ENCODE results near the gene THRB.

THRB gene

DNA sequence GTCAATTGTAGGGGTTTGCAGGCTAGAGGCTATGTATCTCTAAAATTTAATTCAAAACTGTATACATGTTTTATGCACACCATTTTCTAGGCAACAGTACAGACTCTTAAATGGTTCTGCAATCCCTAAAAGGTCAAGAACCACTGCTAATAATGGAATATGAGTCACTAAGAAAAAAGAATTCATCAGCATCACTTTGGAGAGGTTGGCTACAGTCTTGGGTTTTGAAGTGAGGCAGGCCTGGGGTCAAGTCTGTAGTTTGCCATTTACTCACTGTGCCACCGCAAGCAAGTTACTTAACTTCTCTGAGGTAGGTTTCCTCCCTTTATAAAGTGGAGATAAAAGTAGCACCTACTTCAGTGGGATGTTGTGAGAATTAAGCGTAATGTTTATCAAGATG is 33.7 kb downstream of the THRB start:
- Histone ChIP-seq H3K9me3 (ENCODE audit: low read length) (no peaks in the 10 kb centered on the region), H3K27ac (ENCODE audit: low read depth, low read length) (no peak overlapping the region), H3K4me3 (ENCODE audit: low read depth in 1 of 2, low read length in 2 of 2) (no peak overlapping the region), H3K36me3 (ENCODE audit: insufficient read depth, low read length) (no peaks in the 10 kb centered on the region), H3K27me3 (ENCODE audit: control insufficient read depth in 1 of 2, insufficient read depth in 2 of 2, low read length in 2 of 2) (no peaks in the 10 kb centered on the region), H3K4me1 (ENCODE audit: insufficient read depth, low read length) (peaks cover 13% of the 10 kb centered on the region), H3K9ac (ENCODE audit: low read length) (no peak overlapping the region)

DNA sequence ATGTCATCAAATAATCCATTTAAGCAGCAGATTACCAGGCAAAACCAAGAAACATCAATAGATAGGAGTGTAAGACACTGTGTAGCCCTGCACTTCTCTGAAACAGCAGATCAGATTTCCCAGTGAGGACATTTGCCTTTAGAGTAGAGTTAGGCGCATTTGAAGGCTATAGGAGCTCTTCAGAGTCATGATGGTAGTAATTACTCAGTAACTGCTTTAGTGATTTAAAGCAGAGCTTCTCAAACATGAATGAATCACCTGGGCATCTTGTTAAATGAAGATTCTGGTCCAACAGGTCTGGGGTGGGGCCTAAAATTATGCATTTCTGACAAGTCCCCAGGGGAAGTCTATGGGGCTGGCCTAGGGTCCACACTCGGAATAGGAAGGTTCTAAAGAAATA is 36.9 kb downstream of the THRB start:
- Histone ChIP-seq H3K36me3 (ENCODE audit: insufficient read depth, low read length) (no peaks in the 10 kb centered on the region), H3K4me1 (ENCODE audit: insufficient read depth, low read length) (peaks cover 13% of the 10 kb centered on the region), H3K9me3 (ENCODE audit: low read length) (no peaks in the 10 kb centered on the region), H3K27me3 (ENCODE audit: control insufficient read depth in 1 of 2, insufficient read depth in 2 of 2, low read length in 2 of 2) (no peaks in the 10 kb centered on the region), H3K9ac (ENCODE audit: low read length) (no peak overlapping the region), H3K4me3 (ENCODE audit: low read depth in 1 of 2, low read length in 2 of 2) (no peak overlapping the region), H3K27ac (ENCODE audit: low read depth, low read length) (no peak overlapping the region)

DNA sequence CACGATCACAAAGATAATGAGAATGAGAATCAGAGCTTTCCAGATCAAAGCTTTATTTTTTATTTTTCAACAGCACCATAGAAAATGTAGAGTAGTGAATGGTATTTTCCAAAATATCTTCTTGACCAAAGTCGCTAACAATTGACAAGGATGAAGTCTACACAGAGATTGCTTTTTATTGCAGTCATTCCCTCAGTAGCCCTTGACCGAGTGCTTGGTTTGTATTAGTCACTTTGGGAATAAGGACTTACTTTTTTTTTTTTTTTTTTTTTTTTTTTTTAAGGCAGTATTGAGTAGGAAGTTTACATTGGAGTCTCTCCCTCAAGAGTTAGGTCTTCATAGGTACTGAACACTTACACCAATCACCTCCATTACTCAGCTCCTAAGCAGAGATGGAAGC is 39.8 kb downstream of the THRB start:
- Histone ChIP-seq H3K4me3 (ENCODE audit: low read depth in 1 of 2, low read length in 2 of 2) (no peak overlapping the region), H3K36me3 (ENCODE audit: insufficient read depth, low read length) (no peaks in the 10 kb centered on the region), H3K27ac (ENCODE audit: low read depth, low read length) (no peak overlapping the region), H3K9me3 (ENCODE audit: low read length) (no peaks in the 10 kb centered on the region), H3K27me3 (ENCODE audit: control insufficient read depth in 1 of 2, insufficient read depth in 2 of 2, low read length in 2 of 2) (no peaks in the 10 kb centered on the region), H3K9ac (ENCODE audit: low read length) (no peak overlapping the region), H3K4me1 (ENCODE audit: insufficient read depth, low read length) (no peaks in the 10 kb centered on the region)

DNA sequence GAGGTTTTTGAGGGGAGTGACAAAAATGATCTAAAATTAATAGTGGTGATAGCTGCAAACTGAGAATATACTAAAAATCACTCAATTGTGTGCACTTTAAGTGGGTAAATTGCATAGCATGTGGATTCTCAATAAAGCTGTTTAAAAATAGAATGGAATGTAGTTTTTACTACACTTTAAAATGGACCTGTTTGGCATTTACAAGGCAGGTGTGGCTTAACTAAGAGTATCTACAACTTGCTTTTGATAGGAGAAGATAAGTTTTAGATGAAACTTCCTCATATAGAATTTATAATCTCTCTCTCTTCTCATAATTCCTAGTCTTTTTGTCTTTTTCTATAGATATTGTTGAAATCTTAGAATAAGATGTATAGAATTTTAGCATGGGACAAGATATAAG is 40.3 kb downstream of the THRB start:
- no peaks in the 10 kb centered on the region for H3K9me3 ChIP-seq (ENCODE audit: low read length)
- H3K4me3 ChIP-seq (ENCODE audit: low read depth in 1 of 2, low read length in 2 of 2): no peak overlapping the region
- no peak overlapping the region for H3K27ac ChIP-seq (ENCODE audit: low read depth, low read length)
- no peaks in the 10 kb centered on the region for H3K36me3 ChIP-seq (ENCODE audit: insufficient read depth, low read length)
- no peak overlapping the region for H3K9ac ChIP-seq (ENCODE audit: low read length)
- H3K27me3 ChIP-seq (ENCODE audit: control insufficient read depth in 1 of 2, insufficient read depth in 2 of 2, low read length in 2 of 2): no peaks in the 10 kb centered on the region
- H3K4me1 ChIP-seq (ENCODE audit: insufficient read depth, low read length): no peaks in the 10 kb centered on the region

DNA sequence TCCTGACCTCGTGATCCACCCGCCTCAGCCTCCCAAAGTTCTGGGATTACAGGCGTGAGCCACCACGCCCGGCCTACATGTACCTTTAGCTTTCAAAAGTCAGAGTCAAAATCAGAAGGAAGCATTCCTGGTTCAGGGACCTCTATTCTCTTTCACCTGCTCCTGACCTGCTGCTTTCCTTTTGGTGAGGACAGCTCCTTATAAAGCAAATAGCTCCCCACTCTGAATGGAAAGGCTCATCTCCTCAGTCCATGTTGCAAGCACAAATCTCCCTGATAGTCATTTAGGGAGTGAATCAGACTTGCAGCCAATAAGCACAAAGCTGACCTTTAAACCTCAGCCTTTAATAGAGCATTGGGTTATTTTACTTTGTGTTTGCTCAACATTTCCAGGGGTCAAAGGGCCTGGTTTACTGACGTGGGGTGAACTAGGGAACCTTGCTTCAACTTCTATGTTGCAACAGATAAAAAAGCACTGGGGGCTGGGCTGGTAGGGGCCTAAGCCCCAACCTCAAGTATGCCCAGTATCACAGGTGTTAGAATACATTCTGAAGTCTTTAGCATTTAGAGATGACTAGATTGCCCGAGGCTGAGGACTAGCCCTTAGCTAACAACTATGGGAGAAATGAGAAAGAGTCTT is 43.1 kb downstream of the THRB start:
- Histone ChIP-seq H3K27ac (ENCODE audit: low read depth, low read length) (no peak overlapping the region), H3K4me3 (ENCODE audit: low read depth in 1 of 2, low read length in 2 of 2) (no peak overlapping the region), H3K4me1 (ENCODE audit: insufficient read depth, low read length) (no peaks in the 10 kb centered on the region)

DNA sequence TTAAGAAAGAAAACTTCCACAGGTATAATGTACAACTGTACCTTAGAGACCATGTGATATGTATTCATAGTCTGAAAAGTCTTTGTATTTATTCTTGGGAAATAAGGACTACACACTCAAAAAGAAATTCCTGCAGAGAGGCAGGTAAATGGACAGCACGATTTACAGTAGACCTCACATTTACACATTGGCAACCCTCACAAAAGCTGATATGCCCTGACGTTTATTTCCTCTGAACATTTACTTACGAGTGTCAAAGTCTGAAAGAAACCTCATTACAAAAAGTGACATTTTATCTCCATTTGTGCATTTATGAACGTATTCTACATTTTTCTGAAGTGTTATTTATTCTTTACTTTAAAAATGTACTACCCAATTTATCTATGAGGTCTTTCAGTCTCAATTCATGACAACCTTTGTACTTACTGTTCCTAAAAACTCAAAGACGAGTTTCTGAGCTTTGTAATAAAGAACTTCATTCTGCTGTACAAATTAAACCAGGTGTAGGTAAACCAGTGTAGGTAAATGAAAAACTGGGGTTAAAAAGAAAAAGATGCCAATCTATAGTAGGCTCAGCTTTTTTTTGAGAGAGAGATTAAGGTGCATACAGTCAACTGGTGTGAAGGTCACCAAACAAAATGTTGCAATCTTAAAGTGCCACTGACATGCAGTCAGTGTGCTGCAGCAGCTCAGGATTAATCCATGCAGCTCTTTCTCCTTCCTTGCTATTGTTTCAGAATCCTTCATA is 44.3 kb downstream of the THRB start:
- Histone ChIP-seq H3K9me3 (ENCODE audit: low read length) (no peaks in the 10 kb centered on the region), H3K36me3 (ENCODE audit: insufficient read depth, low read length) (no peaks in the 10 kb centered on the region), H3K27ac (ENCODE audit: low read depth, low read length) (no peak overlapping the region), H3K4me1 (ENCODE audit: insufficient read depth, low read length) (no peaks in the 10 kb centered on the region), H3K4me3 (ENCODE audit: low read depth in 1 of 2, low read length in 2 of 2) (no peak overlapping the region), H3K9ac (ENCODE audit: low read length) (no peak overlapping the region), H3K27me3 (ENCODE audit: control insufficient read depth in 1 of 2, insufficient read depth in 2 of 2, low read length in 2 of 2) (no peaks in the 10 kb centered on the region)

More for the DNA sequence above, 43.1 kb downstream of the THRB start:
- no peaks in the 10 kb centered on the region for H3K36me3 ChIP-seq (ENCODE audit: insufficient read depth, low read length)
- no peaks in the 10 kb centered on the region for H3K27me3 ChIP-seq (ENCODE audit: control insufficient read depth in 1 of 2, insufficient read depth in 2 of 2, low read length in 2 of 2)
- H3K9me3 ChIP-seq (ENCODE audit: low read length): no peaks in the 10 kb centered on the region
- no peak overlapping the region for H3K9ac ChIP-seq (ENCODE audit: low read length)

DNA sequence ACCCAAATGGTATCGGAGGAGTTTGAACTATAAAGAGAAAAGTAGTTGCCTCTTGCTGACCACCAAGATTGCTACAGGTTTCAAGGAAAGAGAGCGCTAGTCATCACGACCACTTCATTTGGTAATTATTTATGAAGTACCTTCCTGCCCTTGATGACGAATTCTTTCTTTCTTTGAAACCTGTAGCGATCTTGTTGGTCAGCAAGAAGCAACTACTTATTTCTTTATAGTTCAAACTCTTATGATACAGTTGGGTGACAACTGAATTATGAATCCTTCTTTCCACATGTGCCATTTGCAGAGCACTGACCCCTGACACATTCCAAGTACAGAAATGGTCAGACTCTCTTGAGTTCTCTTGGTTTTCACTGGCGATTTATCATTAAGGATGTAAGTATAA is 46.8 kb downstream of the THRB start:
- no peaks in the 10 kb centered on the region for H3K9me3 ChIP-seq (ENCODE audit: low read length)
- no peaks in the 10 kb centered on the region for H3K27me3 ChIP-seq (ENCODE audit: control insufficient read depth in 1 of 2, insufficient read depth in 2 of 2, low read length in 2 of 2)
- no peak overlapping the region for H3K27ac ChIP-seq (ENCODE audit: low read depth, low read length)
- H3K9ac ChIP-seq (ENCODE audit: low read length): no peak overlapping the region
- no peaks in the 10 kb centered on the region for H3K4me1 ChIP-seq (ENCODE audit: insufficient read depth, low read length)
- no peaks in the 10 kb centered on the region for H3K36me3 ChIP-seq (ENCODE audit: insufficient read depth, low read length)
- H3K4me3 ChIP-seq (ENCODE audit: low read depth in 1 of 2, low read length in 2 of 2): no peak overlapping the region

DNA sequence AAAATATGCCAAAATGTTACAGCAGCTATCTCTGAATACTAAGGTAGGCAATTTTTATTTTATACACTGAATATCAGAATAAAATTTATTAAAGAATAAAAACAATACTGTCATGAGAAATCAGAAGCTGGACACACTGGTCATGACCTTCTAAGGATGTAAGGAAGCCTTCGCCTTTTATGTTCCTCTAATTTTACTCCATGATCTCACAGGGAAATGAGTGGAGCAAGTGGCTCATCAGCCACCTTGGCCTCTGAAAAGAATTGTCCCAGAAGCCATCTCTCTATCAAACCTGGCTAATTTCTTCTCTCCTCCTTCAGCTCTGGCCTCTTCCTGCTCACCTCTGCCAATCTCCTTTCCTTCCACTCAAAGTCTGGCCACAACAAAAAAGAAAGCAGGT is 48.6 kb downstream of the THRB start:
- Histone ChIP-seq H3K4me3 (ENCODE audit: low read depth in 1 of 2, low read length in 2 of 2) (no peak overlapping the region), H3K27me3 (ENCODE audit: control insufficient read depth in 1 of 2, insufficient read depth in 2 of 2, low read length in 2 of 2) (no peaks in the 10 kb centered on the region), H3K36me3 (ENCODE audit: insufficient read depth, low read length) (no peaks in the 10 kb centered on the region), H3K27ac (ENCODE audit: low read depth, low read length) (no peak overlapping the region), H3K9ac (ENCODE audit: low read length) (no peak overlapping the region), H3K9me3 (ENCODE audit: low read length) (no peaks in the 10 kb centered on the region), H3K4me1 (ENCODE audit: insufficient read depth, low read length) (no peaks in the 10 kb centered on the region)

DNA sequence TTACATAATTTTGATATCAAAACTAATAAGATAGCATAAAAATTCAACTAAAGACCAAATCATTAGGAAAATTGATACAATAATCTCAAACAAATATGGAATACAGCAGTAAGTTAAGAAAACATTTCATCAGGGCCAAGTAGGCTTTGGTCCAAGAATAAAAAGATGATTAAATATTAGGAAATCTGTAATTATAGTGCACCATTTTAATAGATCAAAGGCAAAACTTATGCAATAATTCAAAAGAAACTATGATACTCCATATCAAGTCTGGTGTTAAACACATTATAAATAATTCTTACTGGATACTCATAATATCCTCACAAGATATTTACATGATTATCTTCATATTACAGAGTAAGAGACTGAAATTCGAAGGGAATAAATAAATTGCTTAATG is 51.2 kb downstream of the THRB start:
- no peaks in the 10 kb centered on the region for H3K36me3 ChIP-seq (ENCODE audit: insufficient read depth, low read length)
- H3K4me1 ChIP-seq (ENCODE audit: insufficient read depth, low read length): no peaks in the 10 kb centered on the region
- no peak overlapping the region for H3K4me3 ChIP-seq (ENCODE audit: low read depth in 1 of 2, low read length in 2 of 2)
- no peaks in the 10 kb centered on the region for H3K9me3 ChIP-seq (ENCODE audit: low read length)
- no peaks in the 10 kb centered on the region for H3K27me3 ChIP-seq (ENCODE audit: control insufficient read depth in 1 of 2, insufficient read depth in 2 of 2, low read length in 2 of 2)
- no peak overlapping the region for H3K27ac ChIP-seq (ENCODE audit: low read depth, low read length)
- H3K9ac ChIP-seq (ENCODE audit: low read length): no peak overlapping the region

DNA sequence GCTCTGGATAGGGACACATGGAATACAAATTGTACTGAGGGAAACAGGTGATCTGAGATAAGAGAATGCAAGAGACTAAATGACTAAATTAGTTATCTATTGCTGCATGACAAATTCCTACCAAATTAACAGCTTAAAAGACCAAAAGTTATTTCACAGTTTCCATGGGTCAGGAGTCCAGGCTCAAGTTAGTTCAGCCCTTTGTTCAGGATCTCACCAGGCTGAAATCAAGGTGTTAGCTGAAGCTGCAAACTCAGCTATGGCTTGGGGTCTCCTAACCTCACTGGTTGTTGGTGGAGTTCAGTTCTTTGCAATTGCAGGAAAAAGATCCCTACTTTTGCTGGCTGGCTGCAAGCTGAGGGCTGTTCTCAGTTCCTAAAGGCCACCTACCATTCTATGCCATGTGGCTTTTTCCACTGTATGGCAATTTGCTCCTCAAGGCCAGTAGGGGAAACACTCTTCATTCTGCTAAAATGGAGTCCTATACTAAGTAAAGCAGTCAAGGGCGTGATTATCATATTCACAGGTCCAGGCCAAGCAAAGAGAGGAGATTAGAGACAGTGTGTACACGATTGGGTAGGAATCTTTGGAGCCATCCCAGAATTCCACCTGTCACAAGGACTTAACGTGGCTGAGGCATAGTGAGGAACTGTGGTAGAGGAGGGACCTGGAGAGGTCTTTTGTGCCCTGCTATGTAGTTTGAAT is 53.7 kb downstream of the THRB start:
- Histone ChIP-seq H3K27ac (ENCODE audit: low read depth, low read length) (no peak overlapping the region), H3K36me3 (ENCODE audit: insufficient read depth, low read length) (no peaks in the 10 kb centered on the region), H3K27me3 (ENCODE audit: control insufficient read depth in 1 of 2, insufficient read depth in 2 of 2, low read length in 2 of 2) (no peaks in the 10 kb centered on the region), H3K4me1 (ENCODE audit: insufficient read depth, low read length) (no peaks in the 10 kb centered on the region), H3K9me3 (ENCODE audit: low read length) (no peaks in the 10 kb centered on the region), H3K4me3 (ENCODE audit: low read depth in 1 of 2, low read length in 2 of 2) (no peak overlapping the region), H3K9ac (ENCODE audit: low read length) (no peak overlapping the region)

DNA sequence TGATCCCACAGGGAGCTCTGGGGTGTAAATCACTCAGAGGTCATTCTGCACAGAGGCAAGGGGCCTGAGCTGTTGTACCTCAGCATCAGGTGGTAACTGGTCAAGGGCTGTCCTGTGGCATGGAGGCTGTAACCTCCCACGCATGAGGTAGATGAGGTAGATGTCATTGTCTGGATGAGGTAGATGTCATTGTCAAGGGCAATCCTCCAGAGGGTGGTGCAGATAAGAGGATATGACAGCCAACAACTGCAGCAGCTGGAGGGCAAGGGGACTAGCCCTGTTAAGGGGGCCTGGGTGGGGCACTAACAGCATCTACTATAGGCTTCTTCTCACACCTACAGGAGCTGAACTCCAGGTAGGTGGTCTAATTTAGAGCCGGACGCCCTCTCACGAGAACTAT is 55.6 kb downstream of the THRB start:
- H3K27ac ChIP-seq (ENCODE audit: low read depth, low read length): no peak overlapping the region
- H3K9me3 ChIP-seq (ENCODE audit: low read length): no peaks in the 10 kb centered on the region
- H3K27me3 ChIP-seq (ENCODE audit: control insufficient read depth in 1 of 2, insufficient read depth in 2 of 2, low read length in 2 of 2): no peaks in the 10 kb centered on the region
- no peaks in the 10 kb centered on the region for H3K36me3 ChIP-seq (ENCODE audit: insufficient read depth, low read length)
- no peaks in the 10 kb centered on the region for H3K4me1 ChIP-seq (ENCODE audit: insufficient read depth, low read length)
- no peak overlapping the region for H3K9ac ChIP-seq (ENCODE audit: low read length)
- H3K4me3 ChIP-seq (ENCODE audit: low read depth in 1 of 2, low read length in 2 of 2): no peak overlapping the region

All from muscle layer of colon (tissue), 2 donors.